Nucleus accumbens (tissue), 56 donors: ENCODE measurements around the gene TSPYL1.

Experiments
- DNase-seq, 56 donors: peaks; one replicate each; lab custom pipeline; 2025; lab: John Stamatoyannopoulos, UW

TSPYL1 gene

GRCh38 chr6:116265041-116265829 is 14.5 kb downstream of the TSPYL1 start:
- peak in 3 of 56 donors; percentile 3 to 14 (median 11) for DNase-seq

- no peak for DNase-seq
These were observed 16.4 kb downstream of the TSPYL1 start for GRCh38 chr6:116263353-116263752.

GRCh38 chr6:116258520-116258919 is 21.2 kb downstream of the TSPYL1 start:
- no peak for DNase-seq

- DNase-seq: no peak
These were observed 23.0 kb downstream of the TSPYL1 start for GRCh38 chr6:116256694-116257093.

- no peak for DNase-seq
These were observed 24.4 kb downstream of the TSPYL1 start for GRCh38 chr6:116255246-116255800.

- no peak for DNase-seq
These were observed 25.3 kb downstream of the TSPYL1 start for GRCh38 chr6:116254297-116255056.

- peak; percentile 59 to 97 (median 87) for DNase-seq
These were observed 26.0 kb downstream of the TSPYL1 start, which contains the start of gene TSPYL4 for GRCh38 chr6:116253505-116254296. TSS of gene TSPYL4 (minus strand) at chr6:116254075. CDS start at chr6:116254008, 67 bp downstream.

- DNase-seq: no peak
These were observed 26.6 kb downstream of the TSPYL1 start for GRCh38 chr6:116253188-116253504.

GRCh38 chr6:116251568-116252384 is 28.0 kb downstream of the TSPYL1 start:
- no peak for DNase-seq

- no peak for DNase-seq
These were observed 31.2 kb downstream of the TSPYL1 start for GRCh38 chr6:116248577-116248976.

GRCh38 chr6:116247285-116247684 is 32.4 kb downstream of the TSPYL1 start:
- DNase-seq: no peak

GRCh38 chr6:116246089-116246488 is 33.6 kb downstream of the TSPYL1 start:
- DNase-seq: no peak

GRCh38 chr6:116244284-116244683 is 35.4 kb downstream of the TSPYL1 start:
- DNase-seq: no peak

GRCh38 chr6:116239856-116240255 is 39.9 kb downstream of the TSPYL1 start:
- no peak for DNase-seq

- no peak for DNase-seq
These were observed 40.5 kb downstream of the TSPYL1 start for GRCh38 chr6:116239256-116239655.

GRCh38 chr6:116238083-116238482 is 41.6 kb downstream of the TSPYL1 start:
- no peak for DNase-seq

GRCh38 chr6:116234689-116235088 is 45.0 kb downstream of the TSPYL1 start:
- no peak for DNase-seq

- peak; percentile 40 to 99 (median 91) for DNase-seq
These were observed 50.3 kb downstream of the TSPYL1 start for GRCh38 chr6:116229287-116229913.
